Activated CD4-positive, alpha-beta T cell treated with anti-CD3 and anti-CD28 coated beads, Interleukin-2, Interleukin-6, amounts not matched to agents 100 ng/mL and 50 ng/mL, durations not matched to agents 16 hours and 8 hours (primary cell): ENCODE measurements around the gene AMHR2.

ENCODE experiments used
- DNase-seq: peaks from one replicate; pipeline ENCODE4 v3.0.0-alpha.2; 2020

The AMHR2 gene

GRCh38 chr12:53453953-53454640, 30.4 kb downstream of the AMHR2 start:
- no peak for DNase-seq

- DNase-seq, result no peak
Observed at GRCh38 chr12:53454707-53455106, 31.1 kb downstream of the AMHR2 start.

GRCh38 chr12:53456654-53457366, 33.2 kb downstream of the AMHR2 start:
- DNase-seq, result no peak

- DNase-seq, result no peak
Observed at GRCh38 chr12:53459097-53459496, 35.4 kb downstream of the AMHR2 start.

- DNase-seq, result no peak
Observed at GRCh38 chr12:53461059-53461458, 37.4 kb downstream of the AMHR2 start.

GRCh38 chr12:53461591-53461990, 37.9 kb downstream of the AMHR2 start:
- no peak for DNase-seq

GRCh38 chr12:53462935-53463334, 39.3 kb downstream of the AMHR2 start:
- DNase-seq, result no peak

GRCh38 chr12:53463802-53464560, 40.3 kb downstream of the AMHR2 start:
- DNase-seq, result no peak

- DNase-seq, result no peak
Observed at GRCh38 chr12:53464685-53465418, 41.2 kb downstream of the AMHR2 start.

- DNase-seq, result no peak
Observed at GRCh38 chr12:53465679-53466078, 42.0 kb downstream of the AMHR2 start.

GRCh38 chr12:53466640-53467039, 43.0 kb downstream of the AMHR2 start:
- DNase-seq, result no peak

- no peak for DNase-seq
Observed at GRCh38 chr12:53467082-53467481, 43.4 kb downstream of the AMHR2 start.

- no peak for DNase-seq
Observed at GRCh38 chr12:53467880-53468279, 44.2 kb downstream of the AMHR2 start.

- DNase-seq, result no peak
Observed at GRCh38 chr12:53468282-53468681, 44.6 kb downstream of the AMHR2 start.

- no peak for DNase-seq
Observed at GRCh38 chr12:53472056-53472582, 48.5 kb downstream of the AMHR2 start.

- DNase-seq, result no peak
Observed at GRCh38 chr12:53474077-53474476, 50.4 kb downstream of the AMHR2 start.

GRCh38 chr12:53474819-53475218, 51.2 kb downstream of the AMHR2 start:
- no peak for DNase-seq

GRCh38 chr12:53476769-53477209, 53.1 kb downstream of the AMHR2 start:
- peak; percentile 33 for DNase-seq

- DNase-seq, result no peak
Observed at GRCh38 chr12:53478865-53479264, 55.2 kb downstream of the AMHR2 start.

GRCh38 chr12:53479331-53479730, 55.7 kb downstream of the AMHR2 start:
- DNase-seq, result no peak

GRCh38 chr12:53480491-53481442, 57.1 kb downstream of the AMHR2 start:
- DNase-seq, result no peak
